GM12875 (cell line): ENCODE data around the gene MTRF1L.

Experiments
- H3K4me3 ChIP-seq: one replicate; pipeline ENCODE4 v1.5.1; 2011; ENCODE audit warnings: low read depth, low read length, control low read depth
- TF ChIP-seq, protein P1 (sequence below): IDR thresholded peaks from 2 replicates; pipeline ENCODE4 v1.5.1; 2011; ENCODE audit warnings: low read depth, mild to moderate bottlenecking, control low read depth, inconsistent platforms, low read length, moderate library complexity, borderline replicate concordance; ENCODE audit not compliant: insufficient read depth

Gene MTRF1L

DNA sequence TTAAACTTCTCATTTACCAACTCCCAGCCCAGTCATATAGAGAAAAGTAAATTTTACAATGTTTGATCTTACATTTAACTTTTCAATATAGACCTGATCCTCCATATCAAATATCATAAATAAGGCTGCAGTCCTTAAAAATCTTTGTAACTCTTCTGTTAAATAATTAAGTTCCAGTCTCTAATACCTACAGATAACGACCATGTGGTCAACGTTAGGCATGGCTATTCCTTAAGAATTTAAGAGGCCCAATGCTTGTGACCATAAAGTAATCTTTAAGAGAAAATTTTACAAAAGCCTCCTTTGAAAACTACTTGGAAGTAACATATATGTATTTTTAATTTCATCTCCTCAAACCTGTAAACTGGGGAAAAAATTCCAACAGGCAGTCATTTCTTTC lies 21.3 kb downstream of the MTRF1L start:
- TF ChIP-seq, protein P1, sequence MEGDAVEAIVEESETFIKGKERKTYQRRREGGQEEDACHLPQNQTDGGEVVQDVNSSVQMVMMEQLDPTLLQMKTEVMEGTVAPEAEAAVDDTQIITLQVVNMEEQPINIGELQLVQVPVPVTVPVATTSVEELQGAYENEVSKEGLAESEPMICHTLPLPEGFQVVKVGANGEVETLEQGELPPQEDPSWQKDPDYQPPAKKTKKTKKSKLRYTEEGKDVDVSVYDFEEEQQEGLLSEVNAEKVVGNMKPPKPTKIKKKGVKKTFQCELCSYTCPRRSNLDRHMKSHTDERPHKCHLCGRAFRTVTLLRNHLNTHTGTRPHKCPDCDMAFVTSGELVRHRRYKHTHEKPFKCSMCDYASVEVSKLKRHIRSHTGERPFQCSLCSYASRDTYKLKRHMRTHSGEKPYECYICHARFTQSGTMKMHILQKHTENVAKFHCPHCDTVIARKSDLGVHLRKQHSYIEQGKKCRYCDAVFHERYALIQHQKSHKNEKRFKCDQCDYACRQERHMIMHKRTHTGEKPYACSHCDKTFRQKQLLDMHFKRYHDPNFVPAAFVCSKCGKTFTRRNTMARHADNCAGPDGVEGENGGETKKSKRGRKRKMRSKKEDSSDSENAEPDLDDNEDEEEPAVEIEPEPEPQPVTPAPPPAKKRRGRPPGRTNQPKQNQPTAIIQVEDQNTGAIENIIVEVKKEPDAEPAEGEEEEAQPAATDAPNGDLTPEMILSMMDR = no peak
- H3K4me3 ChIP-seq = peak overlapping the region; percentile 17

DNA sequence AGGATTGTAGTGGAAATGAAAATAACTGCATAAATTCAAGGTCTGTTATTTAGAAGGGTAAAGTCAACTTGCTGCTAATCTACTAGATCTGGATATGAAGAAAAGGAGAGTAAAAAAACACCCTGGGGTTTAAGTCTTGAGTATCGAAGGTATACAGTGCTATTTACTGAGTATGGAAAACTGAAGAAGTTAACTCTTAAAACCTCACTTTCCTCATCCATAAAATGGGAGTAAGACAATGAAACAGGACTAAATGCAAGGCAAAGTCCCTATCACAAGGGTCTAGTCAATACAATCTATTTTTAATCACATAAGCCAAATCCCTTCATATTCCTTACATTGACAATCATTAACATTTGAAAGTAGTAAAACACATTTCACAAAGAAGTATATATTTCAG lies 21.9 kb downstream of the MTRF1L start:
- H3K4me3 ChIP-seq = no peak overlapping the region
- TF ChIP-seq, protein P1 = no peak

DNA sequence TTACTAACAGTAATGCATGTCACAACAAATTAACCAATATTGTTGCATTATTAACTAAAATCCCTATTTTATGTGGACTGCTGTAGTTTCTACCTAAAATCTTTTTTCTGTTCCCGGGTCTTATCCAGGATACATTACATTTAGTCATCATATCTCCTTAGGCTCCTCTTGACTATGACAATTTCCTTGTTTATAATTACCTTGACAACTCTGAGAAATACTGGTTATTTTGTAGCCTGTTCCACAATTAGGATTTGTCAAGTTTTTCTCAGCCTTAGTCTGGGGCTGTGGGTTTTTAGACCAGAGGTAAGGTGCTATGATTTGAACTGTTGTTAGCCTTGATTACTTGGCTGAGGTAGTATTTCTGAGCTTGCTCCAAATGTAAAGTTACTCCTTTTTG lies 23.4 kb downstream of the MTRF1L start:
- TF ChIP-seq, protein P1 = no peak
- no peak overlapping the region for H3K4me3 ChIP-seq

DNA sequence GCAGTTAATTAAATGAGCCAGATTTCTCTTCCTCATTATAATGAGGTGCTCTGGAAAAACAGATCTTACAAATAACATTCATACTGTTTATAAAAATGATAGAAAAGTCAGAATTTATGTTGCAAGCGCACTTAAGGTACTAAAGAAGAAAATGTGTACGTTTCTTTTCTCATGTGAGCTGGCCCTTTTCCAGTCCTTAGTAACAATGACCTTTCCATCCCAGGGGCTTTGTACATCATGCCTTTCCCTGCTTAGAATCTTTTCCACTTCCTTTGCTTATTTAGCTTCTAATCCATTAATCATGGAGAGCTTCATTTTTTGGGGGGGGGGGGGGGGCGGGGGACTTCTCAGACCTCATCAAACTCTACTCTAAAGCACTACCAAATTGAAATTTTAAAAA lies 24.5 kb downstream of the MTRF1L start:
- no peak overlapping the region for H3K4me3 ChIP-seq
- TF ChIP-seq, protein P1 = no peak

DNA sequence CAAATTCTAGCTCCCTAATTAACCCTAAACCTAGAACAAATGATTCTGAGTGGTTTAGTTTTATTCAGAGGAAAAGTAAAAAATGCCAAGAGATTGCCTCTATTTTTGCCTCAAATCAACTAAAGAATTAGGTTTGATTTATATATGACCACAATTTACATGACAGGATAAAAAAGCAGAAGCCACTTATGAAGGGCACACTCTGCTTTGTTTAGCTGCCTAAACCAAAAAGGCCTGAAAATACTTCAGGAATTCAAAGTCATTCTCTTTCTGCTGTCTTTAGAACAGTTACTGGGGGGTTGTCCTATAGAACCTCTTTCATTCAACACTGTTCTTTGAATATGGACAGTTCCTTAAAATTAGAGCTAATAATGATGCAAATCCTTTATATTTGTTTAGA lies 25.0 kb downstream of the MTRF1L start:
- no peak overlapping the region for H3K4me3 ChIP-seq
- TF ChIP-seq, protein P1 = no peak

DNA sequence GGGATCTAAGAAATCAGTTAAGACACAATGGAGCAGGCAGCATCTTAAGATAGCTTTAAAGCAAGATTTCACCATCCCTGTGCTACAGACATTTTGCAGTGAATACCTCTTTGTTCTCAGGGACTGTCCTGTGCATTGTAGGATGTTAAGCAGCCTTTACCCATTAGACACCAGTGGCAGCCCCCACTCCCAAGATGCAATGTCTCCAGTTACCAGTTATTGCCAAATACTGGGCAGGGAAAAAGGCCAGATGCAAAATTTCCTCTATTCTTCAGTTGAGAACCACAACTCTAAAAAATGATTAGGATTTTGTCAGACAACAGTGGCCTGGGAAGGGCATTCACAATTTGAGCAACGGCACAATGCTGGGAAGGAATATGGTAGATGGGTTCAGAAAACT lies 25.8 kb downstream of the MTRF1L start:
- H3K4me3 ChIP-seq = no peak overlapping the region
- TF ChIP-seq, protein P1 = no peak

DNA sequence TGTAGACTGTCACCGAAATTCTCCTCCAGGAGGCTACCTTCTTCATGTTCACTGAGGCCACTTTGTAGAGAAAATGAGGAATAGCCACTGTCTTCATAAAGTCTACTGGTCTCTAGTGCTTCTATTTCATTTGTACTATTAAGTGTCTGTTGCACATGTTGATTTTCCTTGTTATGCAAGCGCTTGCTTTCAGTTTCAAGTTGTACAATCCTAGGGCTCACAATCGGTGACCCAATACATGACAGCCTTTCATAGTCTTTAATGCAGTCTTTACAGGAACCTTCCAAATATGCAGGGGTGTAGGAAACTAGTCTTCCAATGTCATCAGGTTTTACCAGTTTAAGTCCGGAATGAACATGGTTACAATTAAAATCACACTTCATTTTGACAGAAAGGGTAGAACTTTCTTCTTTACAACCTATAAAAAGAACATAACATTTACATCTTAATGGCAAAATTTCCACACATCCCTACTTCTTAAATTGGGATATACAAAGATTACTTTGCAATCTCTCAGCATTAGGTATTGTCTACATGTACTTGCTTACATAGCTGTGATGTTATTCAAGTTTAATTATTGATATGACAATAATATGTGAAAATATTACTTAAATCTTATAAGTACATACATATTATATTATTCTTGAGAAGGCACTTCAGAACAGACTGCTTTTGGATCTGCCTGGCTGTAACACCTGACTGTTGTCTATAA lies 27.1 kb downstream of the MTRF1L start:
- no peak overlapping the region for H3K4me3 ChIP-seq

More for the DNA sequence above, 27.1 kb downstream of the MTRF1L start:
- TF ChIP-seq, protein P1 = no peak
